Measurements from ENCODE around the gene R3HDM1.

DNA sequence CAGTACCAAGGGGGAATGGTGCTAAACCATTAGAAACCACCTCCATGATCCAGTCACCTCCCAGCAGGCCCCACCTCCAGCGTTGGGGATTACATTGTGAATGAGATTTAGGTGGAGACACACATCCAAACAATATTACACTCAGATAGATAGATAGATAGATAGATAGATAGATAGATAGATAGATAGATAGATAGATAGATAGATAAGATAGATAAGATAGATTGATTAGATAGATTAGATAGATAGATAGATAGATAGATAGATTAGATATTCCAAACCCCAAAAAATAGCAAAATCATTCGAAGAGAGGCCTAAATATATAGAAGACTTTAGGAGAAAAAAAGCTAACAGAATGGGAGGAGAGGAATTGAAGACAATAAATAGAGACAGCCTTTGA lies 167.6 kb downstream of the R3HDM1 start:
- TF ChIP-seq EZH2phosphoT487 (IDR thresholded peaks at IDR 0.05; ENCODE audit: insufficient read depth, low read depth) (no peak), EZH2 (IDR thresholded peaks at IDR 0.05; ENCODE audit: insufficient read depth, poor library complexity, severe bottlenecking) (no peak)

All from GM23248 (cell line).